ENCODE measurements around the gene TYMP.

DNA sequence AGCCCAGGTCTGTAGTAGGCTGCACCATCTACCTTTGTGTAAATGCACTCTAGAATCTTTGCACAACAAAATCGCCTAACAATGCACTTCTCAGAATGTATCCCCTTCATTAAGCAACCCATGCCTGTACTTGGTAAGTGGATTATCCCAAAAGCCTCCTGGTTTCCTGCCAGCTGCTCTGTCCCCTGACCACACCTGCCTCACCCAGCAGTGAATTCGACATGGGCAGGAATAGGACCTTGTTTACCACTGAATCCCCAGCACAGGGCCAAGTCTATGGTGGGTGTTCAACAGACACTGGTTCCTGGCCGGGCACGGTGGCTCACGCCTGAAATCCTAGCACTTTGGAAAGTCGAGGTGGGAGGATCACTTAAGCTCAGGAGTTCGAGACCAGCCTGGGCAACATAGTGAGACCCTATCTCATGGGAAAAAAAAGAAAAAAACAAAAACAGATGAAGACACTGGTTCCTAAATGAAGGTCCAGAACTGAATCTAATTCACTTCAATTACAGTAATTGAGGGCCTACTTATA, 38.0 kb upstream of the TYMP start:
- no peak for TF ChIP-seq POLR2A (IDR thresholded peaks at IDR 0.05)
- TF ChIP-seq, protein P1, sequence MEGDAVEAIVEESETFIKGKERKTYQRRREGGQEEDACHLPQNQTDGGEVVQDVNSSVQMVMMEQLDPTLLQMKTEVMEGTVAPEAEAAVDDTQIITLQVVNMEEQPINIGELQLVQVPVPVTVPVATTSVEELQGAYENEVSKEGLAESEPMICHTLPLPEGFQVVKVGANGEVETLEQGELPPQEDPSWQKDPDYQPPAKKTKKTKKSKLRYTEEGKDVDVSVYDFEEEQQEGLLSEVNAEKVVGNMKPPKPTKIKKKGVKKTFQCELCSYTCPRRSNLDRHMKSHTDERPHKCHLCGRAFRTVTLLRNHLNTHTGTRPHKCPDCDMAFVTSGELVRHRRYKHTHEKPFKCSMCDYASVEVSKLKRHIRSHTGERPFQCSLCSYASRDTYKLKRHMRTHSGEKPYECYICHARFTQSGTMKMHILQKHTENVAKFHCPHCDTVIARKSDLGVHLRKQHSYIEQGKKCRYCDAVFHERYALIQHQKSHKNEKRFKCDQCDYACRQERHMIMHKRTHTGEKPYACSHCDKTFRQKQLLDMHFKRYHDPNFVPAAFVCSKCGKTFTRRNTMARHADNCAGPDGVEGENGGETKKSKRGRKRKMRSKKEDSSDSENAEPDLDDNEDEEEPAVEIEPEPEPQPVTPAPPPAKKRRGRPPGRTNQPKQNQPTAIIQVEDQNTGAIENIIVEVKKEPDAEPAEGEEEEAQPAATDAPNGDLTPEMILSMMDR (IDR thresholded peaks at IDR 0.05) = no peak

All from testis (tissue), 2 donors.